NCI-H345 (cell line): Measurements from ENCODE around the gene TPO.
"Not testable (repeated sequence)": the region's sequence is repeated elsewhere in the genome, so short reads cannot be mapped to it uniquely, and the experiment has no call there.

ENCODE experiments used
- DNase-seq: peaks from one replicate; lab custom pipeline; 2025; lab: John Stamatoyannopoulos, UW

The TPO gene

GRCh38 chr2:1557467-1557820 is 144.2 kb downstream of the TPO start:
- no peak for DNase-seq

DNA sequence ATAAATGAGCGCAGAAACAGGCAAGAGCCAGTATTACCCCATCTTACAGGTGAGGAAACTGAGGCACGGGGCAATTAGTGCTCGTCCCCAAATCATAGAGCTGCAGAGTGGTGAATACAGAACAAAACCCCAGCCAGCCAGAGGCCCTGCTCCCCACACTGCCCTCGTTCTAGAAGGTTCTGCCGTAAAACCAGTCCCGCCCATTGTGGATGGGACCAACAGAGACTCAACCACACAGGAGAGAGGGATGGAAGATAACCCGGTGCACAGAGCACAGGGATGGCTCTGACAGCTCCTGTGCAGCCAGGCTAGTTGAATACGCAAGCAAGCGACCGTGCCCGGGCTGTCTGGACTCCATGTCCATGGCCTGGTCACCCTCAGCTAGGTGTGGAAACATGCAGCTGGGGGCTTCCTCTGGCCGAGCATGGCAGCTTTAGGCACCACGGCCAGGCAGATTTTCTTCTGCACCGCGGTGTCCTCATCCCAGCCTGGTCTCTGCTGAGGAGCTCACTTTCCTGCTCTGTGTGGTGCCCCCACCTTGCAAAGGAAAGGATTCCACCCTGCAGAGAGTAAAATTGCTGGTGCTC is 146.4 kb downstream of the TPO start:
- DNase-seq = no peak

DNA sequence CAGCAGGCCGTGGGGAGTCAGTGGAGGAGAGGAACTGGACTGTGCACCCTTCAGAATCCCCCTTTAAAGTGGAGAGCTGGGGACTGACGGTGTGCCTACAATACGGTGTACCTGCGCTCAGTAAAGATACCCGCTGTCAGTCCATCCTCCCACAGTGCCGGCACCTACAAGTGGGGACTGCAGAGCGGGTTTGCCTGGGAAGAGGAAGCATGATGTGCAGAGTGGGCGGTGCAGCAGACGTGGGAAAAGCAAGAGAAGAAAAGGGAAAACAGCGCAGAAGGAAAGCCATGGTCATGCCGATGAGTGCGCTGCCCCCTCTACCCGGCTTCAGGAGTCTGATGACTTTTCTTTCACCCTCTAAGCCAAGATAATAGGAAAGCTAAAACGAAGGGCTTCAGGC is 148.0 kb downstream of the TPO start:
- no peak for DNase-seq

- no peak for DNase-seq
Observed at GRCh38 chr2:1561811-1562421, 148.7 kb downstream of the TPO start.

DNA sequence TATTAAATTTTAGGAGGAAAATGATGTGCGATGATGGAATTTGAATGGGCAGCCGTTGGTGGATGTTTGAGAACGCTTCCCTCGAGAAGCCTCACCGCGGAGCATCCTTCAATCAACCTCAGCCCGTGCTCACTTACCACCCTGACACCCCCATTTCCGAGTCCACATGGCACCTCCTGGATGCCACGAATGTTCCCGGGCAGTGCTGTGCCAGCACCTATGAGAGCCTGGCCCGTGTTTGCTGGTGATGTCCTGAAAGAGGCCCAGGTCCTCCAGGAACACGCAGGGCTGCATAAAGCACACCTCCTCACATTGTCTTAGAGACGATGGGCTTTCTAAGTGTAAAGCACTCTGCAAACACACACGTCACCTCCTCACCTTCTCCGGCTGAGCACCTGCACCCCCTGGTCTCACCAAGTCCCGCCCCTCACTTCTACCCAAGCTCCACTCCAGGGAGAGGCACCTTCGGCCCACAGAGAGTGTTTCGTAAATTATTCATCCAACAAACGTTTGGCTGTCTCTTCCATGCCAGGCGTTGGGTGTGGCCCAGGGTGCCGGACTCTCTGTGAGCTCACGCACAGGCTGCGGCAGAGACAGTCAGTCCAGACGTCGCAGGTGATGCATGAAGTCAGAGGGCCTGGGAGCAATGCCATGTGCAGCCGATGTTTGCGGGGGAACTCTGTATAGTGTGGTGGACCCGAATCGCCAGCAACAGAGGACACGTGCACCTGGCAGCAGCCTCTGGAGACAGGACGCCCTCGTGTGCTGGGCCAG is 150.0 kb downstream of the TPO start:
- no peak for DNase-seq

DNA sequence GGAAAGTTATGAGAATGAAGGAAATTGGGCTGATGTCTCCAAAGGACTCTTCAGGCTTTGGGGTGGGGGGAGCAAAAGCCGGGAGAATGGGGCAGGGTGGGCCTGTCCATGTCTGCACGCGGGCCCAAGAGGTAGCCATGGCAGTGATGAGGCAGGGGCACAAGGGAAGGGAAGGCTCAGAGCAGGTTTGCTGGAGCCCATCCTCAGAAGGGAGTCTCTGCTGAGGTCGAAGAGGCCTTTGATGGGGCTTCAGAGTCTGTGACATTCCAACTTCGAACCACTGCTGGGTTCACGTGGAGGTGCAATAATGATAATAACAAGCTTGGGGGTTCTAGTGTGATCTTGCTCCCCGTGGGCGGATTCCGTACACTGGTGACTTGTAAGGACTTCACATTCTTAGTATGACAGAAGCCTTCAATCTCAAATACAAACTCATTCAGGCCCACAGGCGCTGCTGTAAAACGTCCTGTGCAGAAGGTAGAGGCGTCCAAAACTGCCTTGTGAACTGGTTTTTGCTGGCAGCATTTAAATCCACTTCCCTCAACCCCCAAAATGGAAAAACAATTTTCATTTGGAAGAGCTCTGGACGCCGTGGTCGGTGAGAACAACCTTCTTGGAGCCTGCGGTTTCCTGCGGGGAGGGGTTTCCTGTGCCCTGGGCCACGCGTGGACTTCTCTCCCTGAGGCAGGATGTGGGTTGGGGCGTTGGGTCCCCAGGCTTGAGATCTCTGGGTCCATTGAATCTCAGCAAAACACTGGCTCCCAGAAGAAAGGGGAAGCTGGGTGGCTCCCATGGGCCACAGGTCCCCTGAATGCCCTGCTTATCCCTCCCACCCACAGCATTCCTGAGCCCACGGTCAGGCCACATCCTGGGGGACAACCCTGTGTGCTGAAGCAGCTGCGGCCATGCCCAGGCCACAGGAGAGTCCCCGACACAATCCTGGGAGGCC is 151.0 kb downstream of the TPO start:
- no peak for DNase-seq

DNA sequence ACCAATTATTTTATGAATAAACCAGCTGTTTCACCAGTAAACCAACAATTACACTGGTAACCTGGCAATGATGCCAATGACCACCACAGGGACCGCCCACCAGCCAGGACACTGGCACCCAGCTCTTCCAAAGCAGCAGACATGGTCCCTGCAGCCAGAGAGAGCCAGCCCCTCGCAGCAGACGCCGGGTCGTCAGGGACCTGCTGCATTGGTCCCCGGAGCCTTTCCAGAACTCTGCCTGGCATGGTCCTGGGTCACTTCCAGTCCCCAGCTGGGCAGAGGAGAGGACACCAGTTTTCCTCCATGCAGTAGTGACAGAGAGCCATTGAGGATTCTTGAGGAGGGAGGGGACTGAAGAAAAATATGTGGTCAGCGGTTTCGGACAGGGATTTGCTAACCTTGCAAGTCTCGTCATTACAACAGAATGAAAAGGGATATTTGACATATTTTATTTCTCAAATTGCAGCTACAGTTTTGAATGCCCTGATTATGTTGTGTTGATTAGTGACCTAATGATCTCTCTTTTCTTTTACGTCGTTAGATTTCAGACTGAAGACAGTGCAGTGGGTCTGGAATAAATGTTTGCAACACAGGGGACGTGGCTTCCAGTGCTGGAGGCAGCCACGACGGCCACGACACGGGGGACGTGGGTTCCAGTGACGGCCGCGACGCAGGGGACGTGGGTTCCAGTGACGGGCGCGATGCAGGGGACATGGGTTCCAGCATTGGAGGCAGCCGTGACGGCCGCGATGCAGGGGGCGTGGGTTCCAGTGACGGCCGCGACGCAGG is 154.5 kb downstream of the TPO start:
- DNase-seq = no peak

- not testable (repeated sequence) for DNase-seq
Observed at GRCh38 chr2:1568345-1568668, 155.0 kb downstream of the TPO start.

- no peak for DNase-seq
Observed at GRCh38 chr2:1569879-1570450, 156.7 kb downstream of the TPO start.

- no peak for DNase-seq
Observed at GRCh38 chr2:1571477-1572417, 158.5 kb downstream of the TPO start.

GRCh38 chr2:1572638-1573037 is 159.4 kb downstream of the TPO start:
- no peak for DNase-seq

- DNase-seq = no peak
Observed at GRCh38 chr2:1577846-1578245, 164.6 kb downstream of the TPO start.

- not testable (repeated sequence) for DNase-seq
Observed at GRCh38 chr2:1581257-1581964, 168.1 kb downstream of the TPO start.

- DNase-seq = no peak
Observed at GRCh38 chr2:1581965-1582625, 168.8 kb downstream of the TPO start.

DNA sequence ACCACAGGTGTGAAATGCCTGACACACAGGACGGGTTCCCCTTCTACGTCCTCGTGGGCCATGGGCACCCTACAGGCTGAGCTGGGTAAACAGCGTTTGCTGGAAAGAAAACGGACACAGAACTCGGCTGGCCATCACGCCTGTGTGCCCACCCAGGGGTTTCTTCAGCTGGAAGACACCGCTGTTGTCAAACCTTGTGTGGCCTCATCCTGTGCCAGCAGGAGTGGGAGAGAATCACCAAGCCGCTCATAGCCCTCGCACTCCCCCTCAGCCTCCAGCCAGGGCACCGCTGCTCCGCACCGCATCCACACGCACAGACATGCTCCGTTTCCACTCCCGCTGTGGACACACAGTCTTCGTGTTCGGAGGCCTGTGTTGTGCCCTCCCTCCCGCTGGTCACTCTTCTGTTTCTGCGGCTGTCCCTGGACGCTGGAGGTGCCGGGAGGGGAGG is 169.7 kb downstream of the TPO start:
- no peak for DNase-seq

- no peak for DNase-seq
Observed at GRCh38 chr2:1584051-1584531, 170.8 kb downstream of the TPO start.

DNA sequence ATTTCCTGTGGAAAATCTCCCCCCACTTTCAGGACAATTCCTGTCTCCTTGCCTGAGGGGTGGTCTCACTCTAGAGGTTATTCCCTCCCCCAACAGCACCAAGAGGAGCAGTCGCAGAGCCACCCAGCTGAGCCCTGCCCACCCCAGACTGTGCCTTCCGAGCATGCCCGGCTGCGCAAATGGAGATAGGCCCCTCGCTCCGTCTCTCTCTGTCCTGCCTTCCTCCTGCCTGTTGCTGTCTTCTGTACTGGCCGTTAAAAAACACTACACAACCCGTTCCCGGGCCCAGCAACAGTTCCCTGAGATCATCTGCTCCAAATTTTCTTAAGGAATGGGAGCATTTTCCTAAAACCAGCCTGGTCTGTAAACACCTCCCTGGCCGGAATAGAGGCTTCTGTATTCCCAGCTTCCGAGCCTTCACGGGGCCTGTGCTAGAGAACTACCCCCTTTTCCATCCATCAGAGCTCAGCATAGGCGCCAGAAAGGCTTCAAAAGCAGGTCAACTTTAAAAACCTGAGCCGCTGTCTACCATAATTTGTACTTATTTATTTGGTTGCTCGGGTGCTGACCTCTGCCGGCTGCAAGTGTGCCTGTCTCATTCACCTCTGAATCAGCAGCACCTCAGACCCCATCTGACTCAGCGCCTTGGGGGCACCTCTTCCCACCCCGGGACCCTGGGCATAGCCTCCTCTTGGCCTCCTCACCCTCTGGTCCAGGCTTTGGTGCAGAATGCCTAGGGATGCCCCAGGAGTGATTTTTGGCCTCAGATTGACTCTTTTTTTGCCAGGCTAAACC is 171.6 kb downstream of the TPO start:
- DNase-seq = no peak

DNA sequence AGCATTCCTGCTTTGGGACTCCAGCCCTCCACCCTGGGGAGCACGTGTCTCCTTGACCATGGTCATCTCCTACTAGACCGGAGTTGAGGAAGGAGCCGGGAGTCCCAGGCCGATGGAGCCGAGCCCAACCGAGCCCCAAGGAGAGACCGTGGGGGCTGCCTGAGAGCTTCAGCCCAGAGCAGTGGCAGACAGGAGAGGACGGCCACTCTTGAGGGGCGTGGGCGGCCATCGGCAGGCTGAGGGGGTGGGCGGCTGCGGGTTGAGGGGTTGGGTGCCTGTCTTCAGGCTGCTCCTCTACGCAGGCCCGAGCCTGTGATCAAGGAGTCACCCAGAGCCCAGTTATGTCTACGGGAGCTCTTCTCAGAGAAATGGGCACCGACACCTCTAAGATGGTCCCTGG is 172.4 kb downstream of the TPO start:
- DNase-seq = no peak
